Esophagus squamous epithelium (tissue), 4 donors: ENCODE results near the gene MCC.

ENCODE experiments used
- CTCF ChIP-seq, 6 experiments: fragments of 450-650 bp in 4 of 6; fragments of 200-600 bp in 2 of 6; sonication (generic) in 2 of 6; IDR thresholded peaks; one replicate each; pipeline ENCODE4 v1.5.1; 2016 to 2019; ENCODE audit warnings: antibody characterized with exemption in 6 of 6, mild to moderate bottlenecking in 4 of 6, moderate library complexity in 4 of 6
- POLR2A ChIP-seq, 4 donors: fragments of 450-650 bp; IDR thresholded peaks; one replicate each; pipeline ENCODE4 v1.6.1; 2017; ENCODE audit warnings: antibody characterized with exemption in 4 of 4, mild to moderate bottlenecking in 4 of 4, moderate library complexity in 3 of 4

DNA sequence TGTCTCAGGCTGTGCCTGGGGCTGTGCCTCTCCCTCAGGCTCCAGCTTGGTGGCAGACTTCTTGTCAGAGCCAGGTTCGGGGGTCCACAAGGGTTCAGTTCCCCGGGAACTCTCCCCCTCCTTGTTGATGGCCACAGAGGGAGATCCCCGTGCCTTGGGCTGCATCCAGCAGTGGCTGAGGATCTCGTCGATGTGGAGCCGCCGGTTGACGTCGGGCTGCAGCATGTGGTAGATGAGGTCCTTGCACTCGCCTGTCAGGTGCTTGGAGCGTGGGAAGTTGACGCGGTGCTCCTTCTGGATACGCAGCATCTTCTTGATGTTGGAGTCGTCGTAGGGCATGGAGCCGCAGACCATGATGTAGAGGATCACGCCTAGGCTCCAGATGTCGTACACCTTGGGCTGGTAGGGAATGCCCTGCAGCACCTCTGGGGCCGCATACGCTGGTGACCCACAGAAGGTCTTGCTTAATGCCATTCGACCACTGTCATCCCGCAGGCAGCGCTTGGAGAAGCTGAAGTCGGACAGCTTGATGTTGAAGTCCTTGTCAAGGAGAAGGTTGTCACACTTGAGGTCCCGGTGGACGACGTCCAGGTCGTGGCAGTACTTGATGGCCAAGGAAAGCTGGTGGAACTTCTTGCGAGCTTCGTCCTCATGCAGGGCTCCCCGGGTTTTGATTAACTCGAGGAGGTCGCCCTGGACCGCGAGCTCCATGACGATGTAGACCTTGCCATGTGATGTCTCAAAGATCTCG lies 54.2 kb downstream of the MCC start:
- TF ChIP-seq CTCF (IDR thresholded peaks at IDR 0.05) = no peak
- no peak for TF ChIP-seq POLR2A (IDR thresholded peaks at IDR 0.05)
